Panc1 (cell line): ENCODE results near the gene TSC1.

Experiments
- POLR2AphosphoS5 ChIP-seq: IDR thresholded peaks from 2 replicates; pipeline ENCODE4 v1.6.1; 2012; ENCODE audit warnings: mild to moderate bottlenecking, low read depth, low read length, moderate library complexity
- SIN3A ChIP-seq: IDR thresholded peaks from 2 replicates; pipeline ENCODE4 v1.6.1; 2012; ENCODE audit warnings: low read depth, mild to moderate bottlenecking, low read length, moderate library complexity, borderline replicate concordance; ENCODE audit not compliant: insufficient read depth
- TCF7L2 ChIP-seq: IDR thresholded peaks from 2 replicates; pipeline ENCODE4 v1.6.1; 2011; ENCODE audit warnings: mild to moderate bottlenecking, low read depth, low read length, inconsistent platforms
- TF ChIP-seq, protein P1 (sequence below): fragments of 450-650 bp; IDR thresholded peaks from 2 replicates; pipeline ENCODE4 v1.5.1; 2017; ENCODE audit warnings: mild to moderate bottlenecking

DNA sequence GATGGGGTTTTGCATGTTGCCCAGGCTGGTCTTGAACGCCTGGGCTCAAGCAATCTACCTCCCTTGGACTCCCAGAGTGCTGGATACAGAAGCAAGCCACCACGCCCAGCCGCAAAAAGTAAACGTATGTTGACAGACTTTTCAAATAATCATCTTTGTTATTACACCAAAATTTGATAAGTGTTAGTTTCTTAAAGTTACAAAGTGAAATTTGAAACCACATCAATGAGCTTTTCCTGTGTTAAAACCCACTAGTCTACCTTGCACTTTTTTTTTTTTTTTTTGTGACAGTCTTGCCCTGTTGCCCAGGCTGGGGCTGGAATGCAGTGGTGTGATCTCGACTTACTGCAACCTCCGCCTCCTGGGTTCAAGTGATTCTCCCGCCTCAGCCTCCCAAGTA, 35.8 kb downstream of the TSC1 start:
- TF ChIP-seq, protein P1, sequence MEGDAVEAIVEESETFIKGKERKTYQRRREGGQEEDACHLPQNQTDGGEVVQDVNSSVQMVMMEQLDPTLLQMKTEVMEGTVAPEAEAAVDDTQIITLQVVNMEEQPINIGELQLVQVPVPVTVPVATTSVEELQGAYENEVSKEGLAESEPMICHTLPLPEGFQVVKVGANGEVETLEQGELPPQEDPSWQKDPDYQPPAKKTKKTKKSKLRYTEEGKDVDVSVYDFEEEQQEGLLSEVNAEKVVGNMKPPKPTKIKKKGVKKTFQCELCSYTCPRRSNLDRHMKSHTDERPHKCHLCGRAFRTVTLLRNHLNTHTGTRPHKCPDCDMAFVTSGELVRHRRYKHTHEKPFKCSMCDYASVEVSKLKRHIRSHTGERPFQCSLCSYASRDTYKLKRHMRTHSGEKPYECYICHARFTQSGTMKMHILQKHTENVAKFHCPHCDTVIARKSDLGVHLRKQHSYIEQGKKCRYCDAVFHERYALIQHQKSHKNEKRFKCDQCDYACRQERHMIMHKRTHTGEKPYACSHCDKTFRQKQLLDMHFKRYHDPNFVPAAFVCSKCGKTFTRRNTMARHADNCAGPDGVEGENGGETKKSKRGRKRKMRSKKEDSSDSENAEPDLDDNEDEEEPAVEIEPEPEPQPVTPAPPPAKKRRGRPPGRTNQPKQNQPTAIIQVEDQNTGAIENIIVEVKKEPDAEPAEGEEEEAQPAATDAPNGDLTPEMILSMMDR = no peak
- TF ChIP-seq POLR2AphosphoS5 = no peak
- TF ChIP-seq SIN3A = no peak
- TF ChIP-seq TCF7L2 = no peak
